Left forelimb (tissue), 1 donor: ENCODE data around the gene OR1F1.
"Not testable (repeated sequence)": the region's sequence is repeated elsewhere in the genome, so short reads cannot be mapped to it uniquely, and the experiment has no call there.

Experiments used
- DNase-seq: peaks from one replicate; pipeline ENCODE4 v3.0.0-alpha.2; 2018; ENCODE audit warnings: low spot score

The OR1F1 gene

GRCh38 chr16:3198334-3199072, 10.5 kb downstream of the OR1F1 start:
- no peak for DNase-seq

- no peak for DNase-seq
Measured at GRCh38 chr16:3202903-3203539, 15.0 kb downstream of the OR1F1 start.

GRCh38 chr16:3205939-3206338, 17.9 kb downstream of the OR1F1 start:
- DNase-seq = not testable (repeated sequence)

- no peak for DNase-seq
Measured at GRCh38 chr16:3207086-3207953, 19.3 kb downstream of the OR1F1 start.

DNA sequence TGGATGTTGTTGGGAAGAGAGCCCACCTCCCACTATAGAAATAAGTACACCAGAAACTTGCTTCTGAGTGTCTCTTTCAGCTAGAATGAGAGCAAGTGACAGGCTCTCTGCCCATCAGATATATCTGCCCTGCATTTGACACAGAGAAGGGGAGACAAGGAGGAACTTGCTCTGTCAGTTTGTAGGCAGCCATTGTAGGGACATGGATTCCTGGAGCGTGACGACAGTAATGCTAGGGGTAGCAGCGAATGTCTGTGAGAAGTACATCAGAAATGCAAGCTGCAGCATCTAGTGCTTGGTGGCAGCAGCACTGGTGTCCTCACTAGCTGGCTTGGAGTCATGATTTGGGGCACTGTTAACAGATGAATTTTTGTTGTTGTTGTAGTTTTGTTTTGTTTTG, 24.0 kb downstream of the OR1F1 start:
- DNase-seq = no peak

DNA sequence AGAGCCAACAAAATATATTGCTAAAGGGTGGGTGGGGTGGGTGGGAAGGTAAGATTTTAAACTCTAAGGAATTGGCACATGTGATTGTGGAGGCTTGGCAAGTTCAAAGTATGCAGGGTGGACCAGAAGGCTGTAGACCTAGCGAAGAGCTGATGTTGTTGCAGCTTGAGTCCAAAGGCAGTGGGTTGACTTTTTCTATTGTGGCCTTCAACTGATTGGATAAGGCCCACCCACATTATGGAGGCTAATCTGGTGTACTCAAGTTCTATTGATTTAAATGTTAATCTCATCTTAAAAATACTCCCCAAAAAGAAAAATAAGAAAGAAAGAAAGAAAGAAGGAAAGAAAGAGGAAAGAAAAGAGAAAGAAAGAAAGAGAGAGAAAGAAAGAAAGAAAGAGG, 24.6 kb downstream of the OR1F1 start:
- no peak for DNase-seq

- DNase-seq = no peak
Measured at GRCh38 chr16:3214904-3215600, 27.0 kb downstream of the OR1F1 start.

DNA sequence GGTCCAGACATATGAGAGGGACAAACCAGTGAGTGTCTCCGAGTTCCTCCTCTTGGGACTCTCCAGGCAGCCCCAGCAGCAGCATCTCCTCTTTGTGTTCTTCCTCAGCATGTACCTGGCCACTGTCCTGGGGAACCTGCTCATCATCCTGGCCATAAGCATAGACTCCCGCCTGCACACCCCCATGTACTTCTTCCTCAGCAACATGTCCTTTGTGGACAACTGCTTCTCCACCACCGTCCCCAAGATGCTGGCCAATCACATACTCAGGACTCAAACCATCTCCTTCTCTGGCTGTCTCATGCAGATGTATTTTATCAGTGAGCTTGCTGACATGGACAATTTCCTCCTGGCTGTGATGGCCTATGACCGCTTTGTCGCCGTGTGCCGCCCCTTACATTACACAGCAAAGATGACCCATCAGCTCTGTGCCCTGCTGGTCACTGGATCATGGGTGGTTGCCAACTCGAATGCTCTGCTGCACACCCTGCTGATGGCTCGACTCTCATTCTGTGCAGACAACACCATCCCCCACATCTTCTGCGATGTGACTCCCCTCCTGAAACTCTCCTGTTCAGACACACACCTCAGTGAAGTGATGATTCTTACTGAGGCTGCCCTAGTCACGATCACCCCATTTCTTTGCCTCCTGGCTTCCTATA, 27.7 kb downstream of the OR1F1 start:
- no peak for DNase-seq

GRCh38 chr16:3216263-3216640, 28.2 kb downstream of the OR1F1 start:
- DNase-seq = no peak

DNA sequence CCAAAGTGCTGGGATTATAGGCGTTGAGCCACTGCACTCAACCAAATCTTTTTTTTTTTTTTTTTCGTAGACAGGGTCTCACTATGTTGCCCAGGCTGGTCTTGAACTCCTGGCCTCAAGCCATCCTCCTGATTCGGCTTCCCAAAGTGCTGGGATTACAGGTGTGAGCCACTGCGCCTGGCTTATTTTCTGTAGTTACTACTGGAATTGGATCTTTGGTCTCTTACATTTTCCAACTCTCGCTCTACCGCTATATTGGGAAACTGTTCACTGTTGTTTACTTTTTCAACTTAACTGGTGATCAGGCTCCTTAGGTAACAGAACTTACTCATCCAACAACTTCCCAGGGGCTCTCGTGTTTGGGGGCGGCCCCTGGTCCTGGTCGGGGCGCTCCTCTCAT, 32.8 kb downstream of the OR1F1 start:
- DNase-seq = no peak

- no peak for DNase-seq
Measured at GRCh38 chr16:3223913-3224515, 36.0 kb downstream of the OR1F1 start.

- DNase-seq = no peak
Measured at GRCh38 chr16:3234543-3234856, 46.5 kb downstream of the OR1F1 start.

- DNase-seq = peak; percentile 95
Measured at GRCh38 chr16:3234857-3235561, 47.0 kb downstream of the OR1F1 start, which contains the start of gene ZNF200. Gene ZNF200 (minus strand): TSS chr16:3235158. CDS start chr16:3233755, 1,403 bp downstream.

DNA sequence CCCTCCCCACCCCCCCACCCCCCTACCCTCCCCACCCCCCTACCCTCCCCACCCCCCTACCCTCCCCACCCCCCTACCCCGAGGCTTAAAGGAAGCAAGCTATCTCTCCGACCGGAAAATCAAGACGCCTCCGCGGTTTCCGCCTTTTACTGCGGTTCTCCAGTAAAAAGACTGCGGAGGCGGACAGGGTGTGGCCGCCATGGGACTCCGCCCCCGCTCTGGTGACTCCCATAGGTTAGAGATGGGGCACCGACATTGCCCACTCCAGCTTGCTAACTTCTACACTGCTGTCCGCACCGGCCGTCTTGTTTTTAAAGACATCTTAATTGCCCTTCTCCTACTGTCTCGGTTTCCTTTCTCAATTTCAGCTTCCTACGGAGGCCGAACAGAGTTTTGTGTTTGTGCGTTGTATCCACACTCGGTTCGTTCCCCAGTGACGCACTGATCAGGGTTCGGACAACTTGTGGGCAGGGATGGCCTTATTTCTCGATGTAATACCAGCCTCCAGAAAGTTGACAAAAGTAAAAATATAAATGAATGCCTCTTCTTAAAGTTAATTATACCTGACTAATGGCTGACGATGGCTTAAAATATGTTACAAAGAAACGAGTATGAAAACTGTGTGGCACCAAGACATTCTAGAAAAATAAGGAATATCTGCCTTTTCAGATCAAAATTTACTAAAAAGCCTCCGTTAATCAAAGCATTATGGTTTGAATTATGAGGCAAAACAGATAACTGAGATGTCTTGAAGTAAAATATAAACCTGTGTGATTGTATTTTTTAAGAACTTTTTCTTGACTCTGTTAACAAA, 48.1 kb downstream of the OR1F1 start:
- DNase-seq = no peak

DNA sequence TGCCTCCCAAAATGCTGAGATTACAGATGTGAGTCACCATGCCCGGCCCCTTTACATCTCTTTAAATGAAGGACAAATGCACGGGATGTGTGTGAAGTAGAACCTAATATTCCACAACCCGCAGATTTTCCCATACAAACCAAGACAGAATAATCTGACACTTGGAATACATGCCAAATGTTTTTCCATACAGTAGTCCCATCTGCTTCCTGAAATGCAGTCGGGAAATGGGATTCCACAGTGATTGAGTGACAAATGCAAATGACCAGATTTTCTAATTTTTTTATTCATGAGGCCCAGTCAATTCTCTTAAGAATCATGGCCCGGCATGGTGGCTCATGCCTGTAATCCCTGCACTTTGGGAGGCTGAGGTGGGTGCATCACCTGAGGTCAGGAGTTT, 53.8 kb downstream of the OR1F1 start:
- DNase-seq = no peak

DNA sequence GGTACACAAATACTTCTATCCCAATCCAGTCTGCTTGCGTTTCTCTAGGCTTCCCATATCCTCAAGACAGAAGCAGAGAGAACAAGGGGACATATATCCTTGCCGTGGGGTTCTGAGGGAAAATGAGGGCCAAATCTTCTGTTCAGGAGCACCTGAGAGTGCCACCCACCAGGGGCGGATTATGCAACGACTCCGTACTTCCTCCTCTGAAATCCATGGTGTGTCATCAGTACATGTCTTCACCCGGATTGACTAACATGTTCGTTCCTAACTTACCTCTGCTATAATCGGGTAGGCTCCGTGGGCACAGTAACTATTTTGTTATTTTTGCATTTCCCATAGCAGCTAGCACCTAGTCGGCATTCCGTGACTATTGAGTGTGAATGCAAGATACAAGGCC, 54.7 kb downstream of the OR1F1 start:
- no peak for DNase-seq

- no peak for DNase-seq
Measured at GRCh38 chr16:3243882-3244281, 55.9 kb downstream of the OR1F1 start.

DNA sequence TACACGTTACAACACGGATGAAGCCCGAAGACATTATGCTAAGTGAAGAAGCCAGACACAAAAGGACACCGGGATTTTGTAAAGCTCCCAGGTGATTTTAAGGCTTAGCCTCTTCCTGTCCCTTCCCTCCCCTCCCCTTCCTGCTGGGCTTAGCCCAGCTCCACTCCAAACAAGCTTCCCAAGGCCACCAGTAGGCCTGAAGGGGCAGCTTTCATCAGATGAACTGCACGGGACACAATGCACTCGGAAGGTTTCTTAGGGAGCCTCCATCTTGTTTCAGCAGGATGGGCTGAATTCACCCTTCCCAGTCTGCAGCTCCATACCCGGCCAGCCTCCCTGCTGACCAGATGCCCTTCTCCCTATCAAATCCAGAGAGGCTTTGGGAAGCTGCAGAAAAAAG, 58.0 kb downstream of the OR1F1 start:
- DNase-seq = no peak

GRCh38 chr16:3246876-3247275, 58.9 kb downstream of the OR1F1 start:
- no peak for DNase-seq

DNA sequence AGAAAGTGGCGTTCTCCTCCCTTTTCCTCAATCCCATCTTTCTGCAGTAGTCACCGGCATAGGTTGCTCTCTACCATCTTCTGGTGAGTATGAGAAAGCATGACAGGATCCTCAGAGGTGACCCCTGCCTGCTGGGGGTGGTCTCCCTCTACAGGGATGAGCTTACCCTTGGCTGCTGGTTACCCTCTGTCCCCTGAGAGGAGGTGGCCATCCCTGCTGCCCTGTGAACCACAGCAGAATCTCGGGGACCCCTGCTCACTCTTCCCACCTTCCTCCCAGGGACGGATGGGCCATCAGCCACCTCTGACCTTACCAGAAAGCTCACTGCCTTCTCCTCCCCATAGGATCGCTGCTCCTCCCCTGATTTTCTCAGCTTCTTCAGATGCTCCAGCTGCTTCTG, 60.6 kb downstream of the OR1F1 start:
- DNase-seq = no peak
